HuH-7 (cell line): Measurements from ENCODE around the gene RPL18A.
"Not testable (repeated sequence)": the region's sequence is repeated elsewhere in the genome, so short reads cannot be mapped to it uniquely, and the experiment has no call there.

Experiments
- DNase-seq: peaks from one replicate; pipeline ENCODE4 v3.0.0; 2011; ENCODE audit warnings: low spot score

RPL18A gene

GRCh38 chr19:17866964-17867486 is 7.3 kb downstream of the RPL18A start:
- no peak for DNase-seq

- no peak for DNase-seq
Observed at GRCh38 chr19:17868669-17869068, 9.0 kb downstream of the RPL18A start.

GRCh38 chr19:17869114-17869608 is 9.5 kb downstream of the RPL18A start:
- DNase-seq: no peak

- no peak for DNase-seq
Observed at GRCh38 chr19:17871032-17871877, 11.5 kb downstream of the RPL18A start.

GRCh38 chr19:17871878-17872250 is 12.2 kb downstream of the RPL18A start, which contains the start of gene SLC5A5:
SLC5A5 (plus strand) TSS chr19:17871945; CDS start chr19:17872320, 375 bp downstream.
- no peak for DNase-seq

- DNase-seq: no peak
Observed at GRCh38 chr19:17872251-17873001, 12.7 kb downstream of the RPL18A start.

GRCh38 chr19:17873786-17874757 is 14.4 kb downstream of the RPL18A start:
- no peak for DNase-seq

GRCh38 chr19:17874758-17875135 is 15.0 kb downstream of the RPL18A start:
- DNase-seq: no peak

- no peak for DNase-seq
Observed at GRCh38 chr19:17877696-17878095, 18.0 kb downstream of the RPL18A start.

GRCh38 chr19:17879466-17879865 is 19.8 kb downstream of the RPL18A start:
- no peak for DNase-seq

GRCh38 chr19:17881701-17882100 is 22.0 kb downstream of the RPL18A start:
- no peak for DNase-seq

- DNase-seq: no peak
Observed at GRCh38 chr19:17883627-17884410, 24.1 kb downstream of the RPL18A start.

- DNase-seq: no peak
Observed at GRCh38 chr19:17886515-17886914, 26.8 kb downstream of the RPL18A start.

- not testable (repeated sequence) for DNase-seq
Observed at GRCh38 chr19:17887221-17887620, 27.5 kb downstream of the RPL18A start.

GRCh38 chr19:17888260-17888659 is 28.6 kb downstream of the RPL18A start:
- DNase-seq: no peak

- peak; percentile 76 for DNase-seq
Observed at GRCh38 chr19:17889609-17890214, 30.0 kb downstream of the RPL18A start.

GRCh38 chr19:17893766-17894165 is 34.1 kb downstream of the RPL18A start:
- DNase-seq: no peak

GRCh38 chr19:17902701-17903100 is 43.0 kb downstream of the RPL18A start:
- no peak for DNase-seq

- no peak for DNase-seq
Observed at GRCh38 chr19:17908244-17908643, 48.5 kb downstream of the RPL18A start.

GRCh38 chr19:17909003-17909732 is 49.5 kb downstream of the RPL18A start:
- DNase-seq: no peak
